ENCODE data around the gene FLRT1. TPM values are rescaled to one million over a fixed set of nuclear protein-coding genes. Genes with fewer than 3 reads are reported as not detected.
A peak's percentile ranks its signal among the peaks of the same experiment; 100 is the strongest.

The FLRT1 gene
- total RNA-seq, 1 donor from 2014 or later, result 3.7 TPM

GRCh38 chr11:64065712-64066111 lies 30.0 kb downstream of the FLRT1 start:
- DNase-seq, result no peak

- DNase-seq, result no peak
Measured at GRCh38 chr11:64067230-64067993, 31.7 kb downstream of the FLRT1 start.

- DNase-seq, result no peak
Measured at GRCh38 chr11:64068705-64069400, 33.1 kb downstream of the FLRT1 start.

- DNase-seq, result no peak
Measured at GRCh38 chr11:64069401-64070313, 33.9 kb downstream of the FLRT1 start.

DNA sequence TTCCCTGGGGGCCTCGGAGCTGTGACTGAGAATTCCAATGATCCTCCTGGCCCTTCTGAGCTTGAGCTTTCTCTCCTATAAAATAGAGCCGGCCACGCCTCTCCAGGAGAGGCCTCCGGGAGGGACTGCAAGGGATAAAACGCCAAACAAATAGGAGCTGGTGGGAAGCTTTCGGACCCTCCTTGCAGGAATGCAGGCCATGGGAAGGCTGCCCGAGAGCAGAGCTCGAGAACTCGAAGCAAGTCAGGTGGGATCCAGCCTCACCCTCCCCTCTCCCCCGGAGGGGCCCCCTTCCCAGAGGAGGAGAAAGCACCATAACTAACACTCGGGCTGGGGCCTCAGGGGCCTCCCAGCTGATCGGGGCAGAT lies 34.6 kb downstream of the FLRT1 start:
- DNase-seq, result peak; percentile 80

DNA sequence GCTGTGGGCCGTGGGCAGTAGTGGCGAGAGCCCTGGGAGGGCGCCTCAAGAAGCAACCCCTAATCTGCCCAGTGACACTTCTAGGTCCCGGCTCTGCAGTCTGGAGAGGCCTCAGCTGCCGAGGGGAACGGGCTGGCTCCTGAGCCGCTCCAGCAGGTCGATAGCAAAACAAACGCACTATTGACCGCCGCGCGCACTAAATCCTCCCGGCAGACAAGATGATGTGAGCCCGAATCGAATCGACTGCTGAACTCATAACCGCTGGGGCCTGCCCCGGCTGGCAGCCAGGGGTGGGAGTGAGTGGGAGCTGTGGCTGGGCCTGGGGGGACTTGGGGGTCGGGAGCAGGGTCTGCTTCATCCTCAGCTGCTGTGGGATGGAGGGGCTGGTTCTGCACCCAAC lies 36.1 kb downstream of the FLRT1 start:
- DNase-seq, result peak; percentile 69

- no peak for DNase-seq
Measured at GRCh38 chr11:64072403-64072802, 36.7 kb downstream of the FLRT1 start.

DNA sequence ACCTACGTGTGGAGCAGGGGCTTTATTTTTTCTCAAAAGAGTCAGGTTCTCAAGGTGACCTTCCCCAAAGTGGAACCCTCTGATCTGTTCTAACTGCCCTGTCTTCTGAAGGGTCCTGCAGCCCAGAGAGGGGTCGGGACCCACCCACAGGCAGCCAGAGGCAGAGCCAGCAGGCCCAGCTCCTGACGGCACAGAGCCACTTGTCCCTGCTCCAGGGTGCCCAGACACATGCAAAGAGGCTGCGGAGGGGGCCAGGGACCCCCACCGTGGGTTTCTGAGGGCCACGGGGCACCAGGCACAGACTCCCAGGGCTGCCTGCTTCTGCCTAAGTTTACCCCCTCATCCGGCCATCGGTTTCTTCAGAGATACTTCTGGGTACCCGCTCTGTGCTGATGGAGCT lies 37.1 kb downstream of the FLRT1 start:
- DNase-seq, result no peak

DNA sequence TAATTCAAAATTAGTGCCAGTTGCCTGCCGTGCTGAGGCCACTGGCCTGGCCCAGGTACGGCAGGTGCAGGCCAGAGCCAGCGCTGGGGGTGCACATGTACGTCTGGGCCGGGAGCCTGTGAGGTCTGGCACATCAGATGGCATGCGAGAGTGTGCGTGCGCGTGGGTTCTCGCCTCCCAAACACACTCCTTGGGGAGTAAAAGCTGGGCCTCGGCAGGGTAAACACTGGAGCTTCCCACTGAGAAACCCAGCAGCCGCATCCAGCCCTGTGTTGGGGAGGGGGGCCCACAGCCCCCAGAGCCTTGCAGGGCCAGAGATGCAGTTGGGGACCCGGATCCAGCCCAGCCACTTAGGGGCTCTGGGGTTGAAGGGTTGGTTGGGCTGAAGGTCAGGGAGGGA lies 37.8 kb downstream of the FLRT1 start:
- DNase-seq, result no peak

- no peak for DNase-seq
Measured at GRCh38 chr11:64074239-64074638, 38.5 kb downstream of the FLRT1 start.

DNA sequence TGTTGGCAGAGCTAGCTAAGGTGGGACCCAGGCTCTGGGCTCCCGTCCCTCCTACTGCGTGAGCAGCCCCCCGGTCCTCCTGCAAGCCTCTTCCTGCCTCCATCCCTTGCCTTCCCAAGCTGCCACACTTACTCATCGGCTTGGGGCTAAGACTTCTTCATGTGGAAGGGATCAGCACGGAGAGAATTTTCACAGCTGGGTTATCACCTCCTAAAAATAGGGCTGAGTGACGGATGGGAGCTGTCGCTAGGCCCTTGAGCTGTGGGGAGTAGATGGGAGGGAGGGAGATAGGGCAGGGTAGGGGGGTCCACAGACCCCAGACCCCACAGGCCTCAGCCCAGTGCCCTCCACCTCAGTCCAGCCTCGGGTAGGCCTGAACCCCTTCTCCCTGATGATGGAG lies 41.0 kb downstream of the FLRT1 start:
- DNase-seq, result no peak

DNA sequence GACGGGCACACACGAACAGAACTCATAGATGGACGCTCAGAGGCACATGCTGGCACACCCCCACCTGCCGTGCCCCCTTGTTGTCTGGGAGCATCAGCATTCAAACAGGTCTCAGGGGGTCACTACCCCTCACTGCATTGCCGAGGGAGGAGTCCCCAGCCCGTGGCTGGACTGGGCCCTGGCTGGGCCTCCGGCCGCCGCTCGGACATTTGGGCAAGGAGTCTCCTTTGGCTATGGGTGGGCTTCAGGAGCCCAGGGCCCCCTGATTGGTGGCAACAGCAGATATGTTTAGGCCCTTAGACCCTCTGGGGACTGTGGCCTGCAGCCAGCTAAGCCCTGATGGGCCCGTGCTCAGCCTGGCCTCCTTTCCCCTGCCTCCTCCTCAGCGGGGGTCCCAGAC lies 41.9 kb downstream of the FLRT1 start:
- DNase-seq, result no peak

- peak; percentile 93 for DNase-seq
Measured at GRCh38 chr11:64078284-64078683, 42.6 kb downstream of the FLRT1 start.

- no peak for DNase-seq
Measured at GRCh38 chr11:64078905-64079304, 43.2 kb downstream of the FLRT1 start.

GRCh38 chr11:64080390-64080789 lies 44.7 kb downstream of the FLRT1 start:
- no peak for DNase-seq

DNA sequence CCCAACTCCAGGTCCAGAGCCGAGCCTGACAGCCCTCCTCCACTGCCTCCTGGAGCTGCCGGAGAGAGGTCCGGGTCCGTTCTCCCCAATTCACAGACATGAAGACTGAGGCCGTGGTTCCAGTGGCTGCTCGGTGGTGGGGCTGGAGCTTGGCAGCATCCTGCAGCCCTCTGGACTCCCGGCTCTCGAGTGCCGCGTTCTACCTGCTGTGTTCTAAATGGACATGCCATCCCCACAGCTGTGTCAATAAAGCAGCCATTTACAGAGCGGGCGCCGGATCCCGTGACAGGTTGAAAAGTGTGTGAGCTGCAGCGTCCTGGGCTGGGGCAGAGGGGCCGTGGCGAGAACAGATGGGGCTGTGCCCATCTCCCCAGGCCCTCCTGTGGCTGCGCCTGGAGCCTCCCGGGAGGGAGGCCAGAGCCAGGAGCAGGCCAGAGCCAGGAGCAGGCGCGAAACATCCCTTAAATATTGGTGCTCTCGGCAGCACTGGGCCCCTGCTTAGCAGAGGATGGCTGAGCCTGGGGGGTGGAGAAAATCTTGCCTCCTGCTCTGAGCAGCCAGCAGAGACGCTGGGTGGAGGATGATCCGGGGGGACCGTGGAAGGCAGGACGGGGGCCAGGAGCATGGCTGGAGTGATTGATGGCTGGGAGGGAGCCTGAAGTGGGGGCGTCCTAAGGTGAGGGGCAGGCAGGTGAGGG lies 46.2 kb downstream of the FLRT1 start:
- no peak for DNase-seq

- DNase-seq, result no peak
Measured at GRCh38 chr11:64083398-64084080, 47.8 kb downstream of the FLRT1 start.

GRCh38 chr11:64084146-64084950 lies 48.6 kb downstream of the FLRT1 start:
- no peak for DNase-seq

DNA sequence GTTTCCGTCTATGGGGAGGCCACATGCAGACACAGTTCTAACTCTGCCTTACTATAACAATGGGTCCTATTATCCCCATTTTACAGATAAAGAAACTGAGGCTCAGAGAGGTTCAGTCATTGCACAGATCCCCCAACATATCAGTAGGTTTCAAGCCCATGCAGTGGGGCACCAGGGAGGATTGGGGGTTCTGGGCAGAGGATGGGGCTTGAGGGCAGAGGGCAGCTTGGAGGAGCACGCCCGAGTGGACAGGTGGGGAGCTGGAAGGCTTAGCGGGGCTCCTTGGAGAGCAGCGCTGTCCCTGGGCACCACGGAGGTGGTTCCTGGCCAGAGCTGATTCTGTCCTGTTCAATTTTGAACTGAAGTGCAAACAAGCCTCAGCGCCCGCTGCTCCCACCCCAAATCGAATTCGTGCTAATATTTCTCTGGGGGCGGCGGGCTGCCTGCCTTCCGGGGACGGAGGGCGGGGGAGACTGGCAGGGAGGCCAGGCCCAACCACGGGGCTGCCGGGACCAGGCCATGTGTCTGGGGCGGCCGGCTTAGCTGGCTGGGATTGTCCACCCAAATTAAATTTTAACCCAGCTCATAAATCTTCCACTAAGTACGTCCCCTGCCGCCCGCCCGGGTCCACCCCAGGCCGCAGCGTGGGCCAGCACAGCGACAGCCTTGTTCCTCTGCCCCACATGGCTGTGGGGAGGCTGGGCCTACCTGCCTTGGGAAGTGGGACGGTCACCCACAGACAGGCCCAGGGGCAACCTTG lies 49.4 kb downstream of the FLRT1 start:
- no peak for DNase-seq

Measured in tongue (tissue), 2 donors.